Measurements from ENCODE around the gene ZNF273.

Gene ZNF273

GRCh38 chr7:64959072-64959747 is 56.1 kb downstream of the ZNF273 start:
- TF ChIP-seq GATA1 (IDR thresholded peaks at IDR 0.05; ENCODE audit: low read depth, low read length), result no peak
- no peak for TF ChIP-seq POLR2A (IDR thresholded peaks at IDR 0.05; ENCODE audit: low read length)
- no peak for DNase-seq

GRCh38 chr7:64965594-64965993 is 62.5 kb downstream of the ZNF273 start:
- no peak for DNase-seq
- TF ChIP-seq GATA1 (IDR thresholded peaks at IDR 0.05; ENCODE audit: low read depth, low read length), result no peak
- no peak for TF ChIP-seq POLR2A (IDR thresholded peaks at IDR 0.05; ENCODE audit: low read length)

- no peak for TF ChIP-seq POLR2A (IDR thresholded peaks at IDR 0.05; ENCODE audit: low read length)
- TF ChIP-seq GATA1 (IDR thresholded peaks at IDR 0.05; ENCODE audit: low read depth, low read length), result no peak
- DNase-seq, result no peak
Observed at GRCh38 chr7:64978497-64979203, 75.6 kb downstream of the ZNF273 start.

Data from erythroblast (primary cell).